CD4-positive, alpha-beta T cell treated with Interleukin-2 at 100 ng/mL for 4 hours (primary cell): ENCODE measurements around the gene SETD1A.

Experiments used
- DNase-seq: peaks from one replicate; pipeline ENCODE4 v3.0.0-alpha.2; 2020; ENCODE audit warnings: low spot score

SETD1A gene

DNA sequence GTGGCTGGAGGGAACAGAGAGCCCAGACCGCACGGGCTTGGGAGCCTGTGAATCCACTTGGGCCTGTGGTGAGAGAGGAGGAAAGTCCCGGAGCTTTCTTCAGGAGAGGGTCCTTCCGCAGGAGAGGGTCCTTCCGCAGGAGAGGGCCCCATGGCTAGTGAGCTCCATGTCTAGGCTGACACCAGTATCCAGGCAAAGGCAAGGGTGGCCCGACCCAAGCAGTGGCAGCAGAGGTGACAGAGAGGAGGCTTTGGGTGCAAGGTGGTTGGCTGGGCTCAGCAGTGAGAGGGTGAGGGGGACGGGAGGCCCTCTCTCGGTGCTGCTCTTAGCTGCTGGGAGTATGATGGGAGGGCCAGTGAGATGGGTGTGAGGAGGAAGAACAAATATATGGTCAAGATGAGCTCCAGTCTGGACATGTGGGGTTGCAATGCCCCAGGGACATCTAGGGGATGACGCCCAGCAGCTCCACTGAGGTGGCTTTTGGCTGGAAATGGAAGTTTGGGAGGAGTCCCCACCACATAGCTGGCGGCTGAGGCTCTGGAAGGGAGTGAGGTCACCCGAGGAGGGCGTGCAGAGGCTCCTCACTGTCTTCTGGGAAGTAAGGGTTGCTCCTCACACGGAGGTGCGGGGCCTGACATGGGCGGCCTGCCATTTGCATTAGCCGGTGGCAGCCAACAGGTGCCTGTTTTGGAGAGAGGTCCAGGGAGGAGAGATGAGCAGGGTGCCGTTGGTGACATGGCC lies 25.2 kb downstream of the SETD1A start:
- no peak for DNase-seq

DNA sequence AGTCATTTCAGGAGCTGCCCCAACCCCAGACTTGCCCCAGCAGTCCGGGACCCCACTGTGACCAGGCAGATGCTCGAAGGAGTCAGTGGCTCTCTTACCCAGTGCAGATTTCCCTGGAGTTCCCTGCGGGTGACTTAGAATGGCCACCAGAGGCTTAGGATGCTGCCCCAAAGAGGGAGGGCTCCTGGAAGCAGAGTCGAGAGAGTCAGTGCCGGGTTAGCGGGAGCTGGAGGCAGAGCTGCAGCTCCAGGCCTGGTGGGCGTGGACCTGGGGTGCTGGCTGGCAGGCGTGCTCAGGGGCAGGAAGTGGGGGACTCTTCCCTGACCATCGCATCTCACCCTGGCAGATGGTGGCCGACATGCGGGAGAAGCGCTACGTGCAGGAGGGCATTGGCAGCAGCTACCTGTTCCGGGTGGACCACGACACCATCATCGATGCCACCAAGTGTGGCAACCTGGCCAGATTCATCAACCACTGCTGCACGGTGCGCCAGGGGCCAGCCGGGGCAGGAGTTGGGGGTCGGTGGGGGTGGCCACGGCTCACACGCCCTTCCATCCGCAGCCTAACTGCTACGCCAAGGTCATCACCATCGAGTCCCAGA lies 25.8 kb downstream of the SETD1A start:
- DNase-seq = no peak

DNA sequence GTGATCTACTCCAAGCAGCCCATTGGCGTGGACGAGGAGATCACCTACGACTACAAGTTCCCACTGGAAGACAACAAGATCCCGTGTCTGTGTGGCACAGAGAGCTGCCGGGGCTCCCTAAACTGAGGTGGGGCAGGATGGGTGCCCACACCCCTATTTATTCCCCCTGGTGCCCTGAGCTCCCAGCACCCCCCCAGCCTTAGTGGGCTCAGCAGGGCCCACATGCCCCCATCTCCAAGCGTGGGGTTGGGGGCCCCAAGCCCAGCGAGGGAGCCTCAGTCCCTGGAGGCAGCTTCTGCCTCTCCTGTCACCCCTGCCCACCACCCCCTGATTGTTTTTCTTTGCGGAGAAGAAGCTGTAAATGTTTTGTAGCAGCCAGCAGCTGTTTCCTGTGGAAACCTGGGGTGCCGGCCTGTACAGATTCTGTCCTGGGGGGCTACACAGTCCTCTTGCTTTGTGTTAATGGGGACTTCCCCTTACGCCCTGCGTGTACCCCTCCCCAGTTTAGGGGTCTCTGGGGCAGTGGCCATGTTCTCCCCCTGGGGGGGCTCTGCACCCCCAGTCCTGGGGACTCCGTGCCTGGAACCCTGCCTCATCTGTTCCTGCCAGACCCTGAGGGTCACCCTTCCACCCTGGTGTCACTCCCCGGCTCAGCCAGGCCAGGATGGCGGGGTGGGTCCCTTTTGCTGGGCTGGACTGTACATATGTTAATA lies 26.5 kb downstream of the SETD1A start:
- no peak for DNase-seq

DNA sequence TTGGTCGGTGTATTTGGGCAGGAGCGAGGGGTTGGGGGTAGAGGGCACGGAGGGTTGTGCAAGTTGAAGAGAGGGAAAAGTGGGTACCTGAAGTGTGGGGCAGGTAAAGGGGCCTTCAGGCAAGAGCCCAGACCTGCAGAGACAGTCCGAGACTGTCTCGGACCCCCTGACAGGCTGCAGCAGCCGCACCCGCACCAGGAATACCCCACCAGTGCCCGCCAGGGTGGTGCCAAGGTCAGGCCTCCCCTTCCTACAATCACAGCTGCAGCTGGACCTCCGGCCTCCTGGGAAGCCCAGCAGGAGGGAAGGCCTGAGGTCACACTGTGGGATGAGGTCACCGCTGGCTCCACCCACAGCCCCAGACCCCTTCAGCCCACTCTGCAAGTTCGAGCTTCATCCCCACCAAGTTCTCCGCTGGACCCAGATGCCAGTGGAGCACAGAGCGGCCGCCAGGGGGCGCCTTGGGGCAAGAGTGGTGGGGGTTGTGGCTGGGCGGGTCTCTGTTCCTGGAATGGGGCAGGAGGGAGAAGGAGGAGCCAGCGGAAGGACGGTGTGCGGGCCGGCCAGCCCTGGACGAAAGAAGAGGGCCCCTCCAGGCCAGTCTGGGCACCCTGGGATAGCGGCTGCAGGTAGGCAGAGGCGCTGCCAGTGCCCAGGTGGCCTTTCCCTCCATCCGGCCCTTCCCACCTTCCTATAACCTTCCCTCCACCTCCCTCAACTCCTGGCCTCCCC lies 27.3 kb downstream of the SETD1A start, which contains the start of gene HSD3B7:
TSS of gene HSD3B7 (plus strand) at position 539 of the 732 bp plus-strand sequence. CDS start 452 bp downstream, outside the sequence.
- DNase-seq = peak; percentile 79

DNA sequence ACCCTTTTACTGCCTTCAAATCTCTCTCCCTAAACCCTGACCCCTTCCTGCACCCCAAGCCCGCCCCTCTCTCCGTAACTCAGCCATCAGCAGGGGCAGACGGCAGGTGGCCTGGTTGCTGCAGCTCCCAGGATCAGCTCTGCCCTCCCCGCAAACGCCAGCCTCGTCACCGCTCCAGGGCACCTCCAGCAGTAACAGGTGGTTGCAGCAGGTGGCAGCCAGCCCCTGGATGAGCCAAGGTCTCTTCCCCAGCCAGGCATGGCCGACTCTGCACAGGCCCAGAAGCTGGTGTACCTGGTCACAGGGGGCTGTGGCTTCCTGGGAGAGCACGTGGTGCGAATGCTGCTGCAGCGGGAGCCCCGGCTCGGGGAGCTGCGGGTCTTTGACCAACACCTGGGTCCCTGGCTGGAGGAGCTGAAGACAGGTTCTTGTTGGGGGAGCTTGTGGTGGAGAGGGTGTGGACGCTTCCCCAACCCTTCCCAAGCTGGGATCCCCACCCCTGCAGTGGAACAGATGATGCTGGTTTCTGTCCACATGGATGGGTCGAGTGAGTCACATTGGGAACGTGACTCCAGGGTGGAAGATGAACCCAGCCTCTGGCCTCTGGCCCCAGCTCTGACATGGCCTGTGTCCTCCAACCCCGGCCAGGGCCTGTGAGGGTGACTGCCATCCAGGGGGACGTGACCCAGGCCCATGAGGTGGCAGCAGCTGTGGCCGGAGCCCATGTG lies 28.0 kb downstream of the SETD1A start:
- no peak for DNase-seq

DNA sequence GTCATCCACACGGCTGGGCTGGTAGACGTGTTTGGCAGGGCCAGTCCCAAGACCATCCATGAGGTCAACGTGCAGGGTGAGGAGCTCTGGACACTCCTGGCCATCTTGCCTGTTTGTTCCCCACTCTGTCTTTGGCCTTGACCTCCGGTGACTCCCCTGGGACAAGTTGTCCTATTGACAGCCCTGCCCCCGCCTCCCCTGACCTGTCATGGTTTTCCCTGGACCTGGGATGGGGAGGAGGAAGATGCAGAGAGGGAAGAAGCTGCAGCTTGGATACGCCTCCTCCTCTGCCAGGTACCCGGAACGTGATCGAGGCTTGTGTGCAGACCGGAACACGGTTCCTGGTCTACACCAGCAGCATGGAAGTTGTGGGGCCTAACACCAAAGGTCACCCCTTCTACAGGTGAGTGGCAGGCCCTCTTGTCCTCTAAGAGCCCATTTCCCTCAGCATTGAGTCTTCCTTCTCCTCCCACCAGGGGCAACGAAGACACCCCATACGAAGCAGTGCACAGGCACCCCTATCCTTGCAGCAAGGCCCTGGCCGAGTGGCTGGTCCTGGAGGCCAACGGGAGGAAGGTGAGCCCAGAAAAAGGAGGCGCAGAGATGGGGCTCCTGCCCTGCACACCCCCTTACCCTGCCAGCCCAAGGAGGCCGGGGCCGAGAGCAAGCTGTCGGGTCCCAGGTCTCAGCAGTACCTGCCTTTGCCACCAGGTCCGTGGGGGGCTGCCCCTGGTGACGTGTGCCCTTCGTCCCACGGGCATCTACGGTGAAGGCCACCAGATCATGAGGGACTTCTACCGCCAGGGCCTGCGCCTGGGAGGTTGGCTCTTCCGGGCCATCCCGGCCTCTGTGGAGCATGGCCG lies 28.8 kb downstream of the SETD1A start:
- DNase-seq = no peak

DNA sequence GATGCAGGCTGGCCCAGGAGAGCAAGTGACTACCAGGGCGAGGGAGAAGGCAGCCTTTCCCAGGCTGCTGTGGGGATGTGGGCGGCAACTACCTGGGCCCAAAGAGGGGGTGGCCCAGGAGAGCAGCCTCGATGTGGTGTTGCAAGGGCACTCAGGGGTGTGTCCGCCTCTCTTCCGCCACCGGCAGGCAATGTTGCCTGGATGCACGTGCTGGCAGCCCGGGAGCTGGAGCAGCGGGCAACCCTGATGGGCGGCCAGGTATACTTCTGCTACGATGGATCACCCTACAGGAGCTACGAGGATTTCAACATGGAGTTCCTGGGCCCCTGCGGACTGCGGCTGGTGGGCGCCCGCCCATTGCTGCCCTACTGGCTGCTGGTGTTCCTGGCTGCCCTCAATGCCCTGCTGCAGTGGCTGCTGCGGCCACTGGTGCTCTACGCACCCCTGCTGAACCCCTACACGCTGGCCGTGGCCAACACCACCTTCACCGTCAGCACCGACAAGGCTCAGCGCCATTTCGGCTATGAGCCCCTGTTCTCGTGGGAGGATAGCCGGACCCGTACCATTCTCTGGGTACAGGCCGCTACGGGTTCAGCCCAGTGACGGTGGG lies 30.1 kb downstream of the SETD1A start:
- DNase-seq = no peak

DNA sequence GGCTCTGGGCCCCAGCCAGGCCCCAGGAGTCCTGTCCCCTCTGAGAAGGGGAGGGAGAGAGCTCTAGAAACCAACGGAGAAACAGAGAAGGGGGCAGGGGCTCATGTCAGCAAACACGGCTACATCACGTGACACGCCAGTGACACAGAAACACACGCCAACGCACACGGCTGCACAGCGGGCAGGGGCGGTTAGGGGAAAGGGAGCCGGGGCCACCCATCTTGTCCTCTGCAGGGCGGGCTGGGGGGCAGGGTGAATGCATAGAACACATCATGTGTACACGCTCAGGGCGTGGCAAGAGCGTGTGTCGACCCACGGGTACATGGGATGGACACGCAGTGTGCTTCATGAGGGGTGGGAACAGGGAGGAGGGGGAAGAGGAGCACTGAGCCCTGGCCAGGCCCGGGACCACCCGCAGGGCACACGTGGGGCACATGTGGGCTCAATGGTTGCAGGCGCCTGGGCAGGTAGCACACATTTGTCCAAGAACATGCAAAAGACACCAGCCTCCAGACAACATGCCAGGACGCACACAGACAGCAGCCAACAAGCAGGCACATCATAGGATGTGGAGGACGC lies 32.0 kb downstream of the SETD1A start:
- no peak for DNase-seq

DNA sequence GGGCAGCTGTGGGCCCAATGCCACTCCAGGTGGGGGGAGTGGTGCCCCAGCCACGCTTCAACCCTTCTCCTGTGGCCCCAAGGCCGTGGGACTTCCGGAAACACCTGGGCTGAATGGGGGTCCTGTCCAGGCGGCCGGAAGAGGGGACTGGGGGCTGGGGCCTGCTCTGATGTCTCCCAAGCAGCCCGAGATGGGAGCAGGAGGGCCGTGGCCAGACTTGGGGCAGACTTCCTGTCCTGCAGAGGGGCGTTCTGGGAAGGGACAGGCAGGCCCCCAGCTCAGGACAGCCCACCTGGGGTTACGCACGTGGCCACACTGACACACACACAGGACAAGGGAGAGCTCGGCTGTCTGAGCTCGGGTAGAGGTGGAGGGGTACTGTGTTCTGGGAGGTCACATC lies 32.6 kb downstream of the SETD1A start:
- no peak for DNase-seq

DNA sequence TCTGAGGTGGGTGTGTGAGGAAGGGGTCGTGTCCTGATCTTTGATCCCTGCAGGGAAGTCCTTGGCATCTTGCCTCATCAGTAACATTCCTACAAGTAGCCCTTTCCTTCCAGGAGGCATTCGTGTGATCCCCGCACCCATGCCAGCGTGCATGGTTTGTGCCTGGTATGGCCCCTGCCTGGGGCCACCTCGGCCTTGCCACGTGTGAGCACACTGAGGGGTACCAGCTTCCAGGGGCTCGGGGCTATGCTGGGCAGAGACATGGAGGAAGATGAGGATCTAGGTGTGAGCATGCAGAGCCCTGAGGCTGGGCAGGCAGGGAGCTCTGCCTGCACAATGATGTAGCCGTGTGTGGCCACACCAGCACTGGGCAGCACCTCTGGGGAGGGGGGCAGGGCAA lies 33.5 kb downstream of the SETD1A start:
- DNase-seq = no peak

DNA sequence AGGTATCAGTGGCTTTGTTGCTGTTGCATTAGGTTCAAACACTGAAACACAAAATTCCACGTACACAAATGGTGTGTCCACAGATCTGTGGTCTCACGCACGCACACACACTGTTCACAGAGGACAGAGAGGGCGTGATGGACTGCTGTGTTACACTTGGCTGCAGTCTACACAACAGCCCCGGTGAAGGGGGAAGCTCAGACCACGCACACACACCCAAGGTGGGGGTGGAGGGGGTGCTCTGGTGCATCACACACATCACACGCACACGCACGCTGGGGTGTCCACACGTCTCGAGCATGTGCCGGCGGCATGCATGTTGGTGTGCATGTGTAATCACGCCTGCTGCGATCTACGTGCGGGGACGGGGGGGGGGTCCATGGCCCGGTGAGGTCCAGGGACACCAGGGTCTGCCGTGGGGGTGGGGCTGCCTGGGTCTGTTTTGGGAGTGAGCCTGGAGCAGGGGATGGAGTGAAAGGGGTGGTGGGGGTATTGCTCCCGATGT lies 34.8 kb downstream of the SETD1A start:
- DNase-seq = no peak

DNA sequence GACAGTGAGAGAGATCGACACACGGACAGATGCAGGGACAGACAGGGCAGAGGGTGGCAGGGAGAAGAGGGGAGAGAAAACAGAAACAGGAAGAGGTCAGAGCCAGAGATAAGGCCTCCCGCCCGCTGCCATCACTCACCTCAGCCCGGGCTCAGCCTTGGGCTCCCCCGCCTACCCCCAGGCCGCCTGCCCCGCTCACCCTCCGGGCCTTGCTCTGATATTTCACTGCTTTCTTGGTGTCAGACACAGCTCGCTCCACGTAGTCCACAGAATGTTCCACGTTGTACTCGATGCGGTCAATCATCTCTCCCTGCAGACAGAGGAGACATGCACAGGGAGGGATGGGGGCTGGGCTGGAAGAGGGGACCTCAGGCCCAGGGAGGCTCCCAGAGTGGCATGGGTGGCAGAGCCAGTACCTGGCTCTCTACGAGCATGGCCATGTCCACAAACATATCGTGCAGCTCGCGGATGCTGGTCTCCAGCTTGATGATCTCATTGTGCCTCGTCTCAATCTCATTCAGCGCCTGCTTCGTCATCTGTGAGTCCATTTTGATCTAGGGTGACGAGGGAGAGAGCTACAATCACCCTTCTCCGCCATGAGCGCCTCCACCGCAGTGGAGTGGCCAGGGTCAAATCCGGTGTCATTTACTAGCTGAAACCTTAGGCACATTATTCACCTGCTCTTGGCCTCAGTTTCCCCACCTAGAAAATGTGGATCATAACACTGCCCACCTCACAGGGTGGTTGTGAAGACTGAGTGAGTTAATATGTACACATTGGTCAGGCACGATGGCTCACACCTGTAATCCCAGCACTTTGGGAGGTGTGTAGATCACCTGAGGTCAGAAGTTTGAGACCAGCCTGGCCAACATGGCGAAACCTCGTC lies 35.6 kb downstream of the SETD1A start:
- no peak for DNase-seq

DNA sequence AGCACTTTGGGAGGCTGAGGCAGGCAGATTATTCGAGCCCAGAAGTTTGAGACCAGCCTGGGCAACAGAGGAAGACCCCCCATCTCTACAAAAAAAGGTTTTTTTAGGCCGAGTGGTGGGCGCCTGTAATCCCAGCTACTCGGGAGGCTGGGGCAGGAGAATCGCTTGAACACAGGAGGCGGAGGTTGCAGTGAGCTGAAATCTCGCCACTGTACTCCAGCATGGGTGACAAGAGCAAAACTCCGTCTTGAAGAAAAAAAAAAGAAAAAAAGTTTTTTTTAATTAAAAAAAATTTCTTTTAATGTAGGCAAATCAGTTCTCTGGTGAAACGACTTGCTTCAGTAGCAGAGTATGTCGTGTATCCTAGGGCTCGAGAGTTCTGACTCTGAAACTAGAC lies 38.4 kb downstream of the SETD1A start:
- DNase-seq = no peak

DNA sequence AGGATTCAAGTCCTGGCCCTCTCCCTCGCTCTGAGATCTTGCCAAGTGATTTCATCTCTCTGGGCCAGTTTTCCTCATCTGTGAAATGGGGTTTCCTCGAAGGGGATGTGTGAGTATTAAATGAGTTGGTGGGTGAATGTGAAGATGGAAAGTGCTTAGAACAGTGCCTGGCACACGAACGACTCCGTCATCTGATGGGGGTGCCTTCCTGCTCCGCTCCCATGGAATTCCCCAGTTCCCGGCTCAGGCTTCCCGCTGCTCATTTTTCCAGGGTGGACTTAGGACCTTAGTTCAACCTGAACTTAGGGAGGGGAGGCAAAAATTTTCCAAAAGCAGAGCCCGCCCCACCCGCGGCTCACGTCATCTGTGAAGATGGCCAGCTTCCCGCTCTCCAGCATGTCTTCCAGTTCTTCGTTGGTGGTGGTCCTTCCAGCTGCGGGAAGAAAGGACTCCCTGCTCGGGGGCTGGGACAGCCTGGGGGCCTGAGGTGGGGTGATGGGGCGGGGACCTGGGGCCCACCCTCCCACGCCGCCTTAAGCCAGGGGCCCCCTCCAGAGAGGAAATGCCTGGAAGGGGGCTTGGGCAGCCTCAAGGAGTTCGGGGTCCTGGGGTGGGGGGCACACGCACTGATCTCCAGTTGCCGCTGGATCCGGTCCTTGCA lies 38.9 kb downstream of the SETD1A start:
- DNase-seq = no peak

DNA sequence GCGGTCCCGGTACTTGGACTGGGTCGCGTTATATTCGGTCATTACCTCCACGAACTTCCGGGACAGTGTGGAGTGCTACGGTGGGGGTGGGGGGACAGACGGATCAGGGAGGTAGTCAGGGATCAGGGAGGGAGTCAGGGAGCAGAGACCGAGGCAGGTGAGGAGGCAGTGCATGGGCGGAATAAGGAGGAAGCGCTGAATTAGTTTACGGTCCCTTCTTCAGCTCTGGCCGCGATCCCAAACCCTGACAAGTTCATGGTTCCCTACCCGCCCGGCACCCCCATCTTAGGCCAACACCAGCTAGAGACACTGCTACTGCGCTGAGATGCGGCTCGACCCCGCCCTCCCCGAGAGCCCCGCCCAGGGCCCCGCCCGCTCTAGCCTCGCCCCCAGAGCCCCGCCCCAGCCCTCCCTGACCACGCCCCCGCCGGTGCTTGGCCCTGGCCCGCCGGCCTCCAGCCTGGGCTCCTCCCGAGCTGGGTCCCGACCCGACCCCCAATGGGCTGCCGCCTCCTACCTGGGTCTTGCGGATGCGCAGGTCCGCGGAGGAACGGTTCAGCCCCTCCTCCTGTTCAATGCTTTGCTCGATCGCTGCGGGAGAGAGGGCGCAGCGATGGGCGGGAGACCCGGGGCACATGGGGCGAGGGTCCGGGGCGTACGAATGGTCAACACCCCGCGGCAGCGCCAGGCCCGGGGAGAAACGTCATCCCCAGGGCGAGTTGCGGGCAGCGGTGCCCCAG lies 39.6 kb downstream of the SETD1A start:
- peak; percentile 79 for DNase-seq

DNA sequence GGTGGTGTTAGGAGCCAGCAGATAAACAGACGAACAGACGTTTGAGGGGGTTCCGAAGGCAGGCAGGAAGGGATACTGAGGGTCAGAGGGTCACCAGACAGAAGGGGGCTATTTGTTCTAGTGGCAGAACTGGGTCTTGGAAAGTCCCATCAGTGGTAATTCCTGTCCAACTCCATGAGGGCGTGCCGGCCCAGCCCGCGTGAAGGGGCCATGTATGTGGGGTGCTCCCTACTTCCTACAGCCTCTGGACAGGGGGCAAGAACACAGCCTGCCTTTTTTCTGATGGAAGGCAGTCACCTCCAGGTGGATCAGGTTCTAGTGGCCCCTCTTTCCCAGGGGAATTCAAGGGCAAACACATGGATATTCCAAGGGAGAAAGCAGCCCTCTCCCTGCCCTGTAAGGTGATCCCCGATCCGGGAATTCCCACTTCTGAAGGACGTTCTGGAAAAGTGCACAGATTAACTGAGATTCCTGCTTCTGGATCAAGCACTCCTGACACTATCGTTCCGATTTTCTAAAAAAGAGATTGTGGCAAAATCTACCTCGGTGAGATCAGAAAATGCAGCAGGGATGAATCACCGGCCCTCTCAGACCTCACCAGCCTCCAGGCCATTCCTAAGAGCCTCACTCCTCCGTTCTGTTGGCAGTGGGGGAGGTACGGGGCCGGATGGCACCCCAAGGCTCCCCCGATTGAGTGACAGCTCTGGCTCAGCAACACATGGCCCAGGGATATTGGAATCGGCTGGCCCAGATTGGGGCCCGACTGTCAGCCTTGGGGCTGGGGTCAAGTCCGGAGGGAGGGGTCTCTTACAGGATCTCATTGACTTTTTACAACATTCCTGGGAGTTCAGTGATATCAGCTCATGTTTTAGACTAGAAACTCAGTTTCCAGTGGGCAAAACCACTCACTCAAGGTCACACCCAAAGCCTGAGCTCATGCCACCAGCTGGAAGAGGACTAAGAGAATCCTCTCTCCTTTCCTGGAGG lies 40.5 kb downstream of the SETD1A start:
- DNase-seq = no peak
